Fibroblast of lung (primary cell): ENCODE data around the gene BNIP5. TPM values are rescaled to one million over a fixed set of nuclear protein-coding genes. Genes with fewer than 3 reads are reported as not detected.

ENCODE experiments used
- DNase-seq, 2 donors: peaks; one replicate each; pipeline versions ENCODE4 v3.0.0 to v3.0.0-alpha.2; 2010; ENCODE audit warnings: low read depth in 2 of 2
- H2AFZ ChIP-seq: 2 replicates; pipeline ENCODE4 v1.5.1; 2012; ENCODE audit warnings: low read length, control low read depth, inconsistent platforms
- H3K27ac ChIP-seq: 2 replicates; pipeline ENCODE4 v1.5.1; 2011; ENCODE audit warnings: low read length, control low read depth; ENCODE audit not compliant: insufficient read depth
- H3K27me3 ChIP-seq: 2 replicates; pipeline ENCODE4 v1.5.1; 2011; ENCODE audit warnings: mild to moderate bottlenecking, low read length; ENCODE audit not compliant: control insufficient read depth, insufficient read depth
- H3K36me3 ChIP-seq: 2 replicates; pipeline ENCODE4 v1.5.1; 2011; ENCODE audit warnings: low read length; ENCODE audit not compliant: control insufficient read depth, insufficient read depth
- H3K4me1 ChIP-seq: 2 replicates; pipeline ENCODE4 v1.5.1; 2011; ENCODE audit warnings: low read length; ENCODE audit not compliant: control insufficient read depth, insufficient read depth; ENCODE audit errors: extremely low read depth
- H3K4me2 ChIP-seq: 2 replicates; pipeline ENCODE4 v1.5.1; 2011; ENCODE audit warnings: low read length, control low read depth; ENCODE audit not compliant: insufficient read depth; ENCODE audit errors: extremely low read depth
- H3K4me3 ChIP-seq, 4 experiments: fragments of 200-600 bp in 1 of 4; sonication (generic) in 1 of 4; replicated peaks in 1 of 4; 2 replicates each; pipeline ENCODE4 v1.5.1; 2011 to 2016; ENCODE audit warnings: low read length in 4 of 4, low read depth in 3 of 4, mild to moderate bottlenecking in 3 of 4, control low read depth in 2 of 4, inconsistent platforms in 1 of 4, mixed read lengths in 1 of 4; ENCODE audit not compliant: insufficient read depth in 1 of 4; ENCODE audit errors: control extremely low read depth in 1 of 4
- H3K79me2 ChIP-seq: 2 replicates; pipeline ENCODE4 v1.5.1; 2012; ENCODE audit warnings: mild to moderate bottlenecking, low read length, inconsistent platforms; ENCODE audit not compliant: control insufficient read depth, insufficient read depth
- H3K9ac ChIP-seq: 2 replicates; pipeline ENCODE4 v1.5.1; 2011; ENCODE audit warnings: mild to moderate bottlenecking, low read length, control low read depth; ENCODE audit not compliant: insufficient read depth
- H3K9me3 ChIP-seq: 2 replicates; pipeline ENCODE4 v1.5.1; 2012; ENCODE audit warnings: low read depth, low read length; ENCODE audit not compliant: control insufficient read depth, insufficient read depth
- H4K20me1 ChIP-seq: 2 replicates; pipeline ENCODE4 v1.5.1; 2011; ENCODE audit warnings: low read length; ENCODE audit not compliant: control insufficient read depth, insufficient read depth; ENCODE audit errors: extremely low read depth
- CTCF ChIP-seq, 2 donors: IDR thresholded peaks in 1 of 2; conservative IDR thresholded peaks in 1 of 2; 1 replicate in 1 of 2; 2 replicates in 1 of 2; pipeline ENCODE4 v1.5.1; 2011 to 2012; ENCODE audit warnings: low read length in 2 of 2, control low read depth in 1 of 2, inconsistent platforms in 1 of 2, low read depth in 1 of 2, mild to moderate bottlenecking in 1 of 2
- EZH2 ChIP-seq: IDR thresholded peaks from 2 replicates; pipeline ENCODE4 v1.5.1; 2012; ENCODE audit warnings: low read length, control low read depth, mild to moderate bottlenecking; ENCODE audit errors: missing control alignments
- polyA plus RNA-seq, 2 donors: library from polyadenylated mRNA; depleted of rRNA in 1 of 2; stranded (reverse) in 1 of 2; unstranded in 1 of 2; fragments of >200 nt; gene quantifications; 2 replicates each; pipeline ENCODE4 v1.2.1, GENCODE V29; 2011 to 2012; ENCODE audit warnings: missing spikeins in 1 of 2
- total RNA-seq: library from RNA; depleted of rRNA; stranded (reverse); fragments of >200 nt; gene quantifications from 2 replicates; pipeline ENCODE4 v1.2.1, GENCODE V29; 2014

The BNIP5 gene
- total and polyA plus RNA-seq, 2 donors (not counting 1 experiment from before 2014, with no cell fraction given) = not detected

GRCh38 chr6:36290668-36291620, 45.7 kb downstream of the BNIP5 start:
- no peak overlapping the region for H3K4me2 ChIP-seq
- no peaks in the 10 kb centered on the region for H4K20me1 ChIP-seq
- DNase-seq = peak; percentile 10 to 54
- H3K9me3 ChIP-seq = no peaks in the 10 kb centered on the region
- no peaks in the 10 kb centered on the region for H3K36me3 ChIP-seq
- no peak overlapping the region for H3K4me3 ChIP-seq
- H3K79me2 ChIP-seq = no peaks in the 10 kb centered on the region
- no peaks in the 10 kb centered on the region for H3K4me1 ChIP-seq
- no peak overlapping the region for H3K27ac ChIP-seq
- TF ChIP-seq EZH2 (no peak), CTCF (conservative IDR thresholded peaks at IDR 0.05 in 1 of 2, IDR thresholded peaks at IDR 0.05 in 1 of 2; ENCODE audit: low read depth in 1 of 2, low read length in 2 of 2) (no peak)
- no peak overlapping the region for H2AFZ ChIP-seq
- peaks cover 1% of the 10 kb centered on the region for H3K27me3 ChIP-seq
- H3K9ac ChIP-seq = no peak overlapping the region

- Histone ChIP-seq H3K9ac (no peak overlapping the region), H3K27me3 (peaks cover 11% of the 10 kb centered on the region)
These were observed 47.3 kb downstream of the BNIP5 start for GRCh38 chr6:36289281-36289878.

More at GRCh38 chr6:36289281-36289878, 47.3 kb downstream of the BNIP5 start:
- Histone ChIP-seq H3K4me3 (no peak overlapping the region), H3K4me1 (no peaks in the 10 kb centered on the region), H2AFZ (no peak overlapping the region), H3K36me3 (no peaks in the 10 kb centered on the region), H3K27ac (no peak overlapping the region), H3K9me3 (no peaks in the 10 kb centered on the region), H3K79me2 (no peaks in the 10 kb centered on the region), H4K20me1 (no peaks in the 10 kb centered on the region), H3K4me2 (no peak overlapping the region)
- TF ChIP-seq EZH2 = no peak
- TF ChIP-seq CTCF (conservative IDR thresholded peaks at IDR 0.05 in 1 of 2, IDR thresholded peaks at IDR 0.05 in 1 of 2; ENCODE audit: low read depth in 1 of 2, low read length in 2 of 2) = no peak
- DNase-seq = peak in 1 of 2 donors; percentile 13
